CD4-positive, alpha-beta T cell treated with Interleukin-6 at 100 ng/mL for 8 hours (primary cell): ENCODE data around the gene PLD4.

Experiments used
- DNase-seq: peaks from one replicate; pipeline ENCODE4 v3.0.0-alpha.2; 2020; ENCODE audit warnings: mixed read lengths, low spot score

The PLD4 gene

DNA sequence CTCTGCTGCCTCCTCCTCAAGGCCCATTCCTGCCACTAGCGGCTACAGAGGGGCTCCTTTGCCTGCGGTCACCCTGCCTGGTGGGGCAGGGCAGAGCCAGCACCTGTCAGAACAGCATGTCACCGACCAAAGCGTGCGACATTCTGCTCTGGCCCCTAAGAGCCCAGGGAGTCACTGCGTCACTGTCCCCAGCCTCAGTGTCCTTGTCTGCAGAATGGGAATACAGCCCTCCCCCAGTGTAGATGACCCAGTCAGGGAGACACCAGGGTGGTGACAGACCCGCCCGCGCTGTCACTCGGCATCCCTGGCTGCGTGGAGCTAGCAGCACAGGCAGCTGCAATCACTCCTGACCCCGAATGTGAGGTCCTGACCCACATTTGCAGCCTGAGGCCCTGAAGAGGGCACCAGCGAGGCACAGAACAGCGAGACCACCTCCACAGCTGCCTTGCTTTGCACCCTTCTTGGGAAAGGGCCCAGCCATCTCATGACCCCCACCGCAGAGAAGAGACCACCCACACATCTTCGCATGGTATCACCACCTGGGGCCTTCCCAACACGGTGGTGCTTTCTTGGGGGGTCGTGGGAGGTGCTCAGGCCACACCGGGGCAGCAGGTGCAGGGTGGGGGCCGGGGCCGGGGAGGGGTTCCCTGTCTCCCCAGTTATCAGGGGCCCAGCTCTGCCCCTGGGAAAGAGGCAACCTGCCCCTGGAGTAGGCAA lies 51.0 kb downstream of the PLD4 start:
- no peak for DNase-seq

DNA sequence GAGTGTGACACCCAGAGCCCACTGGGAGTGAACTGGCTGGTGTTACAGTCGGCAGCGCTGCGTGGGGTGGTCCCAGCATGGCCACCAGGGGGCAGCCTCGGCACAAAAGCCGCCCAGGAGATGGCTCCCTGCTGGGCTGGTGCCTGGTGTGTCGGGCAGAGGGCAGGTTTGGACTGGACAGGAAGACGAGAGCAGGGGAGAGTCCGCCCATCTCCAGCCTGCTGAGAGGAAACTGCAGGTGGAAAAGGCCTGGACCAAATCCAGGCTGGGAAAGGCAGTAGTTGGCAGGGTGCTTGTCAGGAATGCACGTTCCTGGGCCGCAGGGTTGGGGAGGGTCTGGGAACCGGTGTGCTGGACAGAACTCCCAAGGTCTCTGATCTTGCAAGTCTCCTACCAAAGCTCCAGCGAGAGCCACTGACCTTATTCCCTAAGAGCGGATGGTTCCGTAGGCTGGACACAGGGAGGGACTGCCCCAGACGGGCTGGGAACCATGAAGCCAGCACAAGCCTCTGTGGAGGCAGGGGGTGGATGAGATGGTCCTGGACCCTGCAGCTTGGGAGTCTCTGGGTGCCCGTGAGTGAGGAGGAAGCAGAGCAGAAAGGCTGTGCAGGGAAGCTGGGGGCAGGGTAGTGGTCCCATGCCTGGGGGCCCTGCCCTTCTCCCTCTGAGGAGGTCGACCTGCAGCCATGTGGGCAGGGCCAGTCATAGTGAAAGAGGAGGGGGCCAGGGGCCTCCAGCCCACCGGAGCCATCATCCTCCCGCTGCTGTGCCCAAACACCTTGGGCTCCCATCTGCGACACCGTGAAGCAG lies 51.7 kb downstream of the PLD4 start:
- DNase-seq = peak; percentile 84

DNA sequence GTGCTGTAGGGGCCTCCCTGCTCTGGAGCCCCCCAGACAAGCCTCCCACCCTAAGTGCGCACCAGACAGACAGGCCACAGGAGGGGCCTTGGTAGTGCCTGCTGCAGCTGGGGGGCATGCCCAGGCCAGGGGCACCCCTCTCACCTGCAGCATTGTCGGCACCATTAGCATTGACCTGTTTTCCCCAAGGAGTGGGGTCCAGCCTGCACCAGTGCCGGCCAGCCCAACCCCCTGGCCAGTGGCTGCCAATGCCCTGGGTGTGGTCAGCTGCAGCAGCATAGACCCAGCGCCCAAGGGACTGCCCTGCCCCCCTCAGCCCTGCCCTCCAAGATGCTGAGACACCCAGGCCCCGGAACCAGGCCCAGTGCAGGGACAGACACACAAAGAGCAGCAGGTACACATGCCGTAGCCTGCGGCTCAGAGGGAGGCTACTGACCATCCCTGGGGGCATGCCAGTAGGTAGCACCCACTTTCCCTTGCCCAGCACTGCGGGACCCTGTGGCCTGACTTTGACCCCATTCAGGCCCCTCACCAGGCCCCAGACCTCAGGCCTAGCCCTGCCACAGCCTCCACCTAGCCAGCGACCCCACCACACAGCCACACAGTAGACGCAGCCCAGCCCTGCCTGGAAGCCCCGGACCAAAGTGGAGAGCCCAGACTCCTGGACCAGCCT lies 52.5 kb downstream of the PLD4 start:
- DNase-seq = no peak

DNA sequence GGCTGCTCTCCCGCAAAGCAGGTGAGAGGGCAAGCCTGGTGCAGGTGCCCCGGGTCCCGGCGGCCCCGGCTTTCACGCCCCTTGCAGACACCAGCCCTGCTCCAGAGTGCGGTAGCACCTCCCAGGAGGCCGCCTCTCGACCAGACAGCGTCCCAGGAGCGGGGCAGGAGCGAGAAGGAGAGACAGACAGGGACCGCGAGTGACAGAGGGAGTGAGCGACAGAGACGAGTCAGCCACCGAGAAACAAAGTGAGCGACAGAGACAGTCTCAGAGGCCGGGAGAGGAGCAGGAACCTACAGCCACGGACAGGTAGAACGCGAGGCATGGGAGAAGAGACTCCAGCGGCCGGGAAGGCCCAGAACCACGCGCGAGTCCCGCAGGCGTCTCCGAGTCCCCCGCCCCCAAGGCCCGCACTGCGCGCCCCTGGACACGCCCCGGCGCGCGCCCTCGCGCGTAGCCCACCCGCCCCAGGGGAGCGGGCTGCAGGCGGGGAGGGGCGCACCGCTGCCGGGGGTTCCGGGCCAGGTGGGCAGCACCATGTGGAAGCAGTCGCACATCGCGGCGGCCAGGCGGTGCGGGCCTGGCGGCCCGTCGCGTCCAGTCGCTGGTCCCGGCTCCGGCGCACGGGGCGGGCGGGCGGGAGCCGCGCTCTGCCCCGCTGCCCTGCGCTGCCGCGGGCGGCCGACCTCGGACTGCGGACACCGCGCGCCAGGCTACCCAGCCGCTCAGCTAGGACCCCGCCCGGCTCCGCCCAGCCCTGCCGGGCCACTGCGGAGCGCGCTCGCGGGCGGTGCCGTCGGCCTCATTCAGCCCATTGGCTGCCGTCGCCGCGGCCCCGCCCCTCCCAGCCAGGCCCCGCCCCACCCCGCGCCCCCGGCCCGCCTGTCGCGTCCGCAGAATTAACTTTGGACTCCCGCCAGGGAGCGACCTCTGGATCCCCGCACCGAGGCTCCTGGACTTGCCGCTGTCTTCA lies 53.3 kb downstream of the PLD4 start, which contains the start of gene AHNAK2:
TSS of gene AHNAK2 (minus strand) at position 694 of the 973 bp plus-strand sequence. CDS start at position 557, 137 bp downstream.
- peak; percentile 26 for DNase-seq

DNA sequence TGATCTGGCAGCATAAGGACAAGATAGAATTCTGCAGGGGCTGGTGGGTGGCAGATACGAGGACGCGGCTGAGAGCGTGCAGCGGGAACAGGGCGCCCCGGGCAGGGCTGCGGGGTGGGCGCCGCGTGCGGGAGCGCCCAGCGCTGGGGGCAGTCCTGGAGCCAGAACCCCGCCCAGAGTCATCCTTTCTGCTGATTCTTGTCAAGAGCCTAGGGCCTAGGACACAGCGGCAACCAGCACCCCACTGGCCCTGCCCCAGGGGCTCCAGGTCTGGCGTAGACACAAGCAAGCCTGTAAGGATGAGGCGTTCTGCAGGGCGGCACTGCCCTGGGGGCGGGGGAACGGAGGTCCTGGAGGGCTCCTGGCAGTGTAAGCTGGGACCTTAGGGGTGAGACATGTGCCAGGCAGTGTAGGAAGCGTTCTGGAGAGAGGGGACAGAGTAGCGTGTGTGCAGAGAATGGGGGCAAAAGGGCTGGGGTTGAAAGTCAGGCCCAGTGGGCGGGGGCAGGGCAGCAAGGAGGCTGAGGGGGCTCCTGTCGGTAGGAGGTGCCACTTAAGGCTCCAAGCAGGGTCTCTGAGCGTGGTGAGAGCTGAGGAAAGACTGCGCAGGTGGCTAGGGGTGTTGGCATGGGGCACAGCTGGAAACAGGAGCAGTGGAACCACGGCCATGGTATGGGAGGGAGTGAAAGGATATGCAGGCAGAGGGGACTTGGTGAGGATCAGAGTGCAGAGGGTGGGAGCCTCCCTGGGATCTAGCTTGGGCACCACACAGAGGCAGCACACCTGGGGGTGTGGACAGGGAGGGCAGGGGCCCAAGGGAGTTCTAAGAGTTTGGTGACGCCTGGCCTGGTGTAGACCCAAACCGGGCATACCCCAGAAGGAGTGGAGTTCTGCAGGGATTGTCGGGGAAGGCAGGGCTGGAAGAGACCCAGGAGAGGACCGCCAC lies 54.3 kb downstream of the PLD4 start:
- DNase-seq = no peak

DNA sequence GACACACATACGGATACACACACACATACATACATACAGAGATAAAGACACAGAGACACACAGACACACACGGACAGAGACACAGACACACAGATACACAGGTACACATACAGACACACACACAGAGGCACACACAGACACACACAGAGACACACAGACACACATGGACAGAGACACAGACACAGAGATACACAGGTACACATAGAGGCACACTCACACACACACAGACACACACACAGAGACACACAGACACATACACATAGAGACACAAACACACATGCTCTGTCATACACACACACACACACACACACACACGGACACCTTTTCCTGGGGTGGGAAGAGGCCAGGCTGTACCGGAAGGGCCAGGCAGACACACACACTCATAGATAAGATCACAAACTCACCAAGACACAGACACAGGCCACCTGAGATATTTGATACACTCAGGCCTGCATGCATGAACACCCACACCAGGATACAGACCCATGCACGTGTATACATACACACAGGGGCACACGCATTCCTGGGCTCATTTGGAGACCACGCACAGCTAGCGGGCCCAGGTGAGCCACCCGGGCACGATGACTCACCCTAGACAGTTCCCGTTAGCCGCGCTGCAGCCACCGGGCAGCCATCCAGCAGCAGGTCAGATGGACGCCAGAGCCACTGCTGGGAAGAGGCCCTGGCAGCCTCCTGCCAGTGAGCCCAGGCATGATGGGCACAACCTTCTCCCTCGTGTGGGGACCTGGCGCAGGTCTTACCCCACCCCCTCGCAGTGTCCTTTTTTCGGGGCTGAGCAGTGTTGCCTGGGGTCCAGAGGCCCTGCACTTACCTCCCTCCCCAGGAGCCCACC lies 55.3 kb downstream of the PLD4 start:
- no peak for DNase-seq

DNA sequence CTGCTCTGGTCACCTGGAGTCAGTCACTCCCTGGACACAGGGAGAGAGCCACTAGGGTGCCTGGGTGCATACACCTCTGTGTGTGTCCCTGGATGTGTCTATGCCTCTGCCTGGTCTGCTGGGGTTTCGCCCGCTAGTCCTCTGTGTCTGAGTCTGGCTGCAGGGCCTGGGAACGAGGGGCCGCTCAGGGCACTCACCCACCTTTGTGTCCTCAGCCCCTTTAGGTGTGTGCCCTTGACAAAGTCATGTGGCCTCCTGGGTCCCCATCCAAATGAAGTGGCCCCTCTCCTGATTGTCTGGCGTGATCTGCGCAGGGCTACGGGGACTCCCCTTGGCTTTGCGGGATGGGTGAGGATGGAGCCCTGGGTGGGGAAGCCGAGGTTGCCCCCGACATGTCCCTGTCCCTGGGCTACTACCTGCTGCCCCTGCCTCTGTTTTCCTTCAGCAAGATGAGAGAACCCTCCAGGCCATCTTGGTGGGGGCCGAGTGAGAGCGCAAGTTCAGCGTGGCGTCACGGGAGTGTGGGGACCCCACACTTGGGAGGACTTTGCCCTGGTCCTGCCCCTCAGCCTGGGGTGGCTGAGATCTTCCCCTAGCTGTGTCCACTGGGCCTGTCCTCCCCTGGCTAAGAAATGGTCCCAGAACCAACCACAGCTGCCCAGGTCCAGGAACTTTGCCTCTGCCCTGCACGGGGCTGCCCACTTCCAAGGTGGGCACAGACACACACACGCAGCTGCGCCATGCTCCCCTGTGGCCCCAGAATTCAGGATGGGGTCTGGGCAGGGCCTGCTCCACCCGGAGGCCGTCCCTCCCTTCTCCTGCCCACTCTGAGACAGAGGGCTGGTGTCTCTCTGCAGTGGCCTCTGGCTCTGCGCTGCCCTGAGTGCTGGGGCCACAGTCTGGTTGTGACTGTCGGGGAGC lies 56.2 kb downstream of the PLD4 start:
- no peak for DNase-seq

DNA sequence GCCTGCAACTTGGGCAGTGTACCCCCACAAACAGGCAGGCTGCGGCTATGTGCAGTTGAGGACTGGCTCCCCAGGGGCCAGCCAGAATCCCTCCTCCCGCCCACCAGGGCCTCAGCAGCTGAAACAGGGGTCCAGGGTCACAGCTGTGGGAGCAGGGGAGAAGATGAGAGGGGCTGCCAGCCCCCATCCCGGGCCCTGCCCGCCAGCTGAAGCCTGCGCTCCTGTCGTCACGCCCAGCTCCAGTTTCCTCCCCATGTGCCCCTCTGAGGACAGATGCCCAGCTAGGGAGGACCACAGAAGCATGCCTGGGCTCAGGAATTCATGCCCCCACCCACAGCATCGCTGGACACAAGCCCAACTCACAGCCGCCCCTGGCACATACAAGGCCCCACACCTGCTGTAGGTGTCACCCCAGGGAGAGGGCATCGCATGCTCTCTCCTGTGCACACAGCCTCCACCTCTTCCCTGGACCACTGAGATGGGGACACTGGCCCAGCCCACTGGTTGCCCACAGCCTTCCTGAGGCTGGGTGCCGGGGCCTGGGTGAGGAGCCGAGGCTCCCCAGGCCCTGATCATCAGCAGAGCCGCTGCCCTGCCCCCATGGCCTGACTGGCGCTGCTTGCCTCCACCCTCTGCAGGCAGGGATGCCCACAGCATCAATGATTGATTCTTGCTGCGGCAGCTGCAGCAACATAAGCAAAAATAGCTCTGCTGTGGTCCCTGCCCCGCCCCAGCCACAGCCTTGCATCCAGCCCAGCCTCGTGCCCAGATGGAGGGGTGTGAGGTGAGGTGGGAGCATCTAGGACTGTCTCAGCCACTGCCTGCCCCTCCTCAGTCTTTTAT lies 57.2 kb downstream of the PLD4 start:
- DNase-seq = no peak

DNA sequence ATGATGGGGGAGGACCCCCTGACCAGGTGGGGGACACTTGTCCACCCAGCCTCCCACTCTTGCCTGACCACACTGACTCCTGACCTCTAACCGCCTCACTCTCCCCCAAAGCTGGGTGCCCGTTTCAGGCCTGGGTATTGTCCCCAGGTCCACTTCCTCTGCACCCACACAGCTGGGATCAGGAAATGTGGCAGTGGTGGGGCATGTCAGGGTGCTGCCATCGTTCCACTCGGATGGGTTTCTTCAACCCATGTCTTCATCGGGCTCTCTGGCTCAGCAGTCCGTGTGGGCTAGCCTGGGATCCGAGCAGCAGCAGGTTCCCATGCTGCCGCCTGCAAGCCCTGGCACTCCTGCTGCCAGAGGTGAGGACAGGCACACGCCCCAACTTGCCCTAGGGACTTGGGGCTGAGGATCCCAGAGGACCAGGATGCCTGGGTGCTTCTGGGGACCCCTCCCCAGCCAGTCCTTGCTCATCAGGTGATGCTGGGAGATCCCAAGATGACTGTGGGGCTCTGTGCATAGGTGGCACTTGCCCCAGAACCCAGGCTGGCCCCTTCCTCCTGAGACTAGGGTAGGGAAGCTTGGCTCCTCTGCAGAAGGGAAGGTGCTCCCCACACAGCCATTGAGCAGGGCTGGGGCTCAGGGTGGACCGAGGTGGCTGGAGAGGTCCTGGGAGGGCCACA lies 58.0 kb downstream of the PLD4 start:
- DNase-seq = no peak
